ENCODE measurements around the gene RAC3.
A peak's percentile ranks its signal among the peaks of the same experiment; 100 is the strongest.

Gene RAC3

GRCh38 chr17:82021107-82021899, 10.2 kb upstream of the RAC3 start:
- H3K27ac ChIP-seq (ENCODE audit: low read depth, low read length): peak overlapping the region; percentile 73

DNA sequence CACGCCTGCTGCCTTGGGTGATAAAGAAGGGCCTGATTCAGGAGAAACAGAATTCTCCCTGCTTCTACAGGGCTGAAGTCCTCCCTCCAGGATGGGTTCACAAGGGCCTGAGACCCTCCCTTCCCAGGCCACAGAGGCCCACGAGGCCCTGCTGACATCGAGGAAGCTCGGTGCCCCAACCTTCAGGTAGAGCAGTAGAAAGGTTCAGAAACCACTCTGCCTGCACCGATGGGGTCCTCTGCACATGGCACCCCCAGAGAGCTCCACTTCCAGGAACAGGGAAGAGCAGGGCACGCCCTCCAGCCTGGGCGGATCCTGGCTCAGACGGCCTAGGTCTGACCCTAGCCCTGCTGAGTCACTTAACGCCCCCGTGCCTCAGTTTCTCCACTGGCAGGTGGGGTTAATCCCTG, 9.6 kb upstream of the RAC3 start:
- Histone ChIP-seq H3K9ac (ENCODE audit: low read length) (peak overlapping the region; percentile 99), H3K9me3 (ENCODE audit: insufficient read depth, low read length) (no peaks in the 10 kb centered on the region), H3K4me2 (ENCODE audit: low read depth, low read length, poor library complexity, severe bottlenecking) (peak overlapping the region; percentile 89), H3K4me3 (ENCODE audit: insufficient read depth, low read length, poor library complexity, severe bottlenecking) (peak overlapping the region; percentile 97), H3K9me2 (replicated peaks; ENCODE audit: insufficient read depth, low read length) (no peaks in the 10 kb centered on the region), H4K20me1 (ENCODE audit: low read depth, low read length) (no peaks in the 10 kb centered on the region), H3K79me2 (ENCODE audit: insufficient read depth, low read length) (peaks cover 25% of the 10 kb centered on the region), H3F3A (ENCODE audit: insufficient read depth) (0 out of 2 replicates have a peak, but pooled peaks cover 6% of the 10 kb centered on the region), H3K27ac (ENCODE audit: low read depth, low read length) (peak overlapping the region; percentile 73), H2AFZ (ENCODE audit: low read depth, low read length, severe bottlenecking) (no peak overlapping the region), H3K27me3 (ENCODE audit: low read length) (no peaks in the 10 kb centered on the region), H3K36me3 (ENCODE audit: low read length) (no peaks in the 10 kb centered on the region)
- no peak for TF ChIP-seq EZH2phosphoT487 (conservative IDR thresholded peaks at IDR 0.05; ENCODE audit: low read length)
- TF ChIP-seq CTCF (IDR thresholded peaks at IDR 0.05; ENCODE audit: insufficient read depth, low read length, poor library complexity, severe bottlenecking): no peak

More at GRCh38 chr17:82021107-82021899, 10.2 kb upstream of the RAC3 start:
- Histone ChIP-seq H3K9ac (ENCODE audit: low read length) (peak overlapping the region; percentile 99), H3K9me3 (ENCODE audit: insufficient read depth, low read length) (no peaks in the 10 kb centered on the region), H3K4me2 (ENCODE audit: low read depth, low read length, poor library complexity, severe bottlenecking) (peak overlapping the region; percentile 89), H2AFZ (ENCODE audit: low read depth, low read length, severe bottlenecking) (no peak overlapping the region), H3K36me3 (ENCODE audit: low read length) (no peaks in the 10 kb centered on the region), H3F3A (ENCODE audit: insufficient read depth) (0 out of 2 replicates have a peak, but pooled peaks cover 6% of the 10 kb centered on the region), H4K20me1 (ENCODE audit: low read depth, low read length) (no peaks in the 10 kb centered on the region), H3K9me2 (replicated peaks; ENCODE audit: insufficient read depth, low read length) (no peaks in the 10 kb centered on the region), H3K4me3 (ENCODE audit: insufficient read depth, low read length, poor library complexity, severe bottlenecking) (peak overlapping the region; percentile 97), H3K27me3 (ENCODE audit: low read length) (no peaks in the 10 kb centered on the region), H3K79me2 (ENCODE audit: insufficient read depth, low read length) (peaks cover 25% of the 10 kb centered on the region)
- TF ChIP-seq EZH2phosphoT487 (conservative IDR thresholded peaks at IDR 0.05; ENCODE audit: low read length): no peak
- TF ChIP-seq CTCF (IDR thresholded peaks at IDR 0.05; ENCODE audit: insufficient read depth, low read length, poor library complexity, severe bottlenecking): peak; percentile 66

- Histone ChIP-seq H3F3A (ENCODE audit: insufficient read depth) (0 out of 2 replicates have a peak, but pooled peaks cover 6% of the 10 kb centered on the region), H3K4me3 (ENCODE audit: insufficient read depth, low read length, poor library complexity, severe bottlenecking) (peak within 1 kb of the TSS; percentile 97), H3K9me2 (replicated peaks; ENCODE audit: insufficient read depth, low read length) (no peaks in the 10 kb centered on the region), H4K20me1 (ENCODE audit: low read depth, low read length) (no peaks in the 10 kb centered on the region), H3K79me2 (ENCODE audit: insufficient read depth, low read length) (peaks cover 25% of the 10 kb centered on the region), H3K4me2 (ENCODE audit: low read depth, low read length, poor library complexity, severe bottlenecking) (peak within 1 kb of the TSS; percentile 89), H3K36me3 (ENCODE audit: low read length) (no peaks in the 10 kb centered on the region), H3K27ac (ENCODE audit: low read depth, low read length) (peak within 1 kb of the TSS; percentile 73), H3K9ac (ENCODE audit: low read length) (peak within 1 kb of the TSS; percentile 99), H3K27me3 (ENCODE audit: low read length) (no peaks in the 10 kb centered on the region), H3K9me3 (ENCODE audit: insufficient read depth, low read length) (no peaks in the 10 kb centered on the region), H2AFZ (ENCODE audit: low read depth, low read length, severe bottlenecking) (peak within 1 kb of the TSS; percentile 72)
- TF ChIP-seq CTCF (IDR thresholded peaks at IDR 0.05; ENCODE audit: insufficient read depth, low read length, poor library complexity, severe bottlenecking) (no peak), EZH2phosphoT487 (conservative IDR thresholded peaks at IDR 0.05; ENCODE audit: low read length) (no peak)
Observed at GRCh38 chr17:82022310-82022980, 9.0 kb upstream of the RAC3 start, which contains the start of gene CENPX. CENPX (minus strand) TSS chr17:82022878; CDS start chr17:82022861, 17 bp downstream.
